ENCODE data around the gene NALF2.

DNA sequence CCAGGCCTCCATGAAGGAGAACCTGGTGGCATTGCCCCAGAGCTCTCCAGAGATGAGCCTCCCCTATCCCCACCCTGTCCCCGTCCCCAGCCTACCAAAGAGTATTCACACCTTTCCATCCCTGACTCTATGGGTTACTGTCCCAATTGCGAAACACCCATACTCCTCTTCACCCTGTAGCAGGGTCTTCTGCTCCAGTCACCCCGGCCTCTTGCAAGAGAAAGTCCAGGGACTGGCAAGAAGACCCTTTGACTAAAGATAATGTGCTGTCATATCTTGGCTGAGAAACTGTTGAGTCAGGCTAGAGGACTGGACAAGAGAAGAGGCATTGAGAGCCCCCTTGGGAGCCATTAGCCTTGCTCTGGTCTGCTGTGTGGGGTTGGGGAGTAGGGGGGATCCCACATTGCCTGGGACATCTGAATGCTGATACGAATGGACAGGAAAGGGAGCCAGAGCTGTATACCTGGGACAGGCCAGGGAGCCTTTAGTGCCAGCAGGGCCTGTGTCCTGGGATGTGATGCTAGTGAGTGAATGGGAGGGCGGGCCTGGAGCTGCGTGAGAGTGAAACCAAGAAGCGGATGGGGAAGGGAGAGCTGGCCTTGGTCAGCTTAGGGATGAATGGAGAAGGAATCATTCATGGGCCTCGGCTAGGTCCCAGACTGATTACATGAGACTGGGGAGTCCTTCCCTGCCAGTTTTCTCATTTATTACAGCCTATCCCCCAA lies 27.1 kb downstream of the NALF2 start:
- TF ChIP-seq, protein P1, sequence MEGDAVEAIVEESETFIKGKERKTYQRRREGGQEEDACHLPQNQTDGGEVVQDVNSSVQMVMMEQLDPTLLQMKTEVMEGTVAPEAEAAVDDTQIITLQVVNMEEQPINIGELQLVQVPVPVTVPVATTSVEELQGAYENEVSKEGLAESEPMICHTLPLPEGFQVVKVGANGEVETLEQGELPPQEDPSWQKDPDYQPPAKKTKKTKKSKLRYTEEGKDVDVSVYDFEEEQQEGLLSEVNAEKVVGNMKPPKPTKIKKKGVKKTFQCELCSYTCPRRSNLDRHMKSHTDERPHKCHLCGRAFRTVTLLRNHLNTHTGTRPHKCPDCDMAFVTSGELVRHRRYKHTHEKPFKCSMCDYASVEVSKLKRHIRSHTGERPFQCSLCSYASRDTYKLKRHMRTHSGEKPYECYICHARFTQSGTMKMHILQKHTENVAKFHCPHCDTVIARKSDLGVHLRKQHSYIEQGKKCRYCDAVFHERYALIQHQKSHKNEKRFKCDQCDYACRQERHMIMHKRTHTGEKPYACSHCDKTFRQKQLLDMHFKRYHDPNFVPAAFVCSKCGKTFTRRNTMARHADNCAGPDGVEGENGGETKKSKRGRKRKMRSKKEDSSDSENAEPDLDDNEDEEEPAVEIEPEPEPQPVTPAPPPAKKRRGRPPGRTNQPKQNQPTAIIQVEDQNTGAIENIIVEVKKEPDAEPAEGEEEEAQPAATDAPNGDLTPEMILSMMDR (IDR thresholded peaks at IDR 0.05): no peak
- TF ChIP-seq POLR2AphosphoS5 (IDR thresholded peaks at IDR 0.05): no peak
